Measurements from ENCODE around the gene SLC49A4. TPM values are rescaled to one million over a fixed set of nuclear protein-coding genes. Genes with fewer than 3 reads are reported as not detected.

The SLC49A4 gene
- total RNA-seq, 3 donors from 2014 or later (not counting 1 experiment from before 2014, with no cell fraction given), result 5.6 to 8.0 (median 7.5) TPM

GRCh38 chr3:122908251-122908650 is 113.4 kb downstream of the SLC49A4 start:
- H3K4me3 Mint-ChIP-seq, result no peak overlapping the region
- H3K27ac ChIP-seq (ENCODE audit: low read length), result no peak overlapping the region
- no peaks in the 10 kb centered on the region for H3K36me3 Mint-ChIP-seq
- DNase-seq (no peak), ATAC-seq (no peak)
- no peaks in the 10 kb centered on the region for H3K36me3 ChIP-seq (ENCODE audit: control insufficient read depth, insufficient read depth, low read length)
- no peaks in the 10 kb centered on the region for H3K4me1 Mint-ChIP-seq
- H3K27me3 Mint-ChIP-seq (ENCODE audit: low read depth in 2 of 2), result peaks cover 20 to 34% of the 10 kb centered on the region in 2 donors
- WGBS (ENCODE audit: insufficient coverage), result 86% methylated on average over 3 of the region's 3 CpGs
- no peak for TF ChIP-seq CTCF (IDR thresholded peaks at IDR 0.05)
- intact Hi-C loops (cut with micrococcal nuclease), result no loop called here
- no peak overlapping the region for H3K27ac Mint-ChIP-seq
- H3K27me3 ChIP-seq (ENCODE audit: control insufficient read depth, insufficient read depth, low read length), result no peaks in the 10 kb centered on the region
- H3K4me3 ChIP-seq (ENCODE audit: low read length), result no peak overlapping the region
- H3K4me1 ChIP-seq (ENCODE audit: control insufficient read depth, insufficient read depth, low read length), result no peaks in the 10 kb centered on the region
- no peaks in the 10 kb centered on the region for H3K9me3 ChIP-seq (ENCODE audit: control insufficient read depth, insufficient read depth, low read length)
- H3K9me3 Mint-ChIP-seq, result no peaks in the 10 kb centered on the region

GRCh38 chr3:122911901-122912300 is 117.0 kb downstream of the SLC49A4 start:
- 96% methylated on average over 16 of the region's 16 CpGs for WGBS (ENCODE audit: insufficient coverage)
- H3K4me1 Mint-ChIP-seq, result no peaks in the 10 kb centered on the region
- DNase-seq, result no peak
- ATAC-seq, result no peak
- Histone ChIP-seq H3K9me3 (ENCODE audit: control insufficient read depth, insufficient read depth, low read length) (no peaks in the 10 kb centered on the region), H3K27ac (ENCODE audit: low read length) (no peak overlapping the region), H3K27me3 (ENCODE audit: control insufficient read depth, insufficient read depth, low read length) (no peaks in the 10 kb centered on the region), H3K4me3 (ENCODE audit: low read length) (no peak overlapping the region), H3K36me3 (ENCODE audit: control insufficient read depth, insufficient read depth, low read length) (no peaks in the 10 kb centered on the region), H3K4me1 (ENCODE audit: control insufficient read depth, insufficient read depth, low read length) (peaks cover 3% of the 10 kb centered on the region)
- H3K27ac Mint-ChIP-seq, result no peak overlapping the region
- peaks cover 20 to 34% of the 10 kb centered on the region in 2 donors for H3K27me3 Mint-ChIP-seq (ENCODE audit: low read depth in 2 of 2)
- intact Hi-C loops (cut with micrococcal nuclease), result no loop called here
- H3K4me3 Mint-ChIP-seq, result no peak overlapping the region
- no peaks in the 10 kb centered on the region for H3K9me3 Mint-ChIP-seq
- H3K36me3 Mint-ChIP-seq, result no peaks in the 10 kb centered on the region
- TF ChIP-seq CTCF (IDR thresholded peaks at IDR 0.05), result no peak

- no peak overlapping the region for H3K27ac Mint-ChIP-seq
- H3K36me3 ChIP-seq (ENCODE audit: control insufficient read depth, insufficient read depth, low read length), result no peaks in the 10 kb centered on the region
- H3K4me3 Mint-ChIP-seq, result no peak overlapping the region
- no peak for TF ChIP-seq CTCF (IDR thresholded peaks at IDR 0.05)
- no peaks in the 10 kb centered on the region for H3K9me3 Mint-ChIP-seq
- peaks cover 16 to 35% of the 10 kb centered on the region in 2 donors for H3K27me3 Mint-ChIP-seq (ENCODE audit: low read depth in 2 of 2)
- ATAC-seq (no peak), DNase-seq (no peak)
- no peaks in the 10 kb centered on the region for H3K9me3 ChIP-seq (ENCODE audit: control insufficient read depth, insufficient read depth, low read length)
- H3K4me1 ChIP-seq (ENCODE audit: control insufficient read depth, insufficient read depth, low read length), result peaks cover 3% of the 10 kb centered on the region
- no peak overlapping the region for H3K4me3 ChIP-seq (ENCODE audit: low read length)
- intact Hi-C loops (cut with micrococcal nuclease), result no loop called here
- no peaks in the 10 kb centered on the region for H3K4me1 Mint-ChIP-seq
- H3K27ac ChIP-seq (ENCODE audit: low read length), result no peak overlapping the region
- WGBS (ENCODE audit: insufficient coverage), result 35% methylated on average over 76 of the region's 76 CpGs
- H3K27me3 ChIP-seq (ENCODE audit: control insufficient read depth, insufficient read depth, low read length), result no peaks in the 10 kb centered on the region
- no peaks in the 10 kb centered on the region for H3K36me3 Mint-ChIP-seq
Measured at GRCh38 chr3:122912772-122913538, 118.1 kb downstream of the SLC49A4 start.

Measured in natural killer cell (primary cell).